Ectodermal cell (in vitro differentiated cells): ENCODE measurements around the gene PKP4.

Source experiments
- H3K27ac ChIP-seq: 2 replicates; pipeline ENCODE4 v1.7.0; 2013; ENCODE audit warnings: mild to moderate bottlenecking, low read depth, low read length; ENCODE audit not compliant: insufficient read depth, poor library complexity, severe bottlenecking
- H3K27me3 ChIP-seq: 2 replicates; pipeline ENCODE4 v1.7.0; 2013; ENCODE audit warnings: mild to moderate bottlenecking, low read length; ENCODE audit not compliant: insufficient read depth, control insufficient read depth, poor library complexity, severe bottlenecking
- H3K36me3 ChIP-seq: one replicate; pipeline ENCODE4 v1.7.0; 2013; ENCODE audit warnings: low read length; ENCODE audit not compliant: control insufficient read depth, insufficient read depth
- H3K4me1 ChIP-seq: one replicate; pipeline ENCODE4 v1.7.0; 2013; ENCODE audit warnings: low read length; ENCODE audit not compliant: control insufficient read depth, insufficient read depth
- H3K4me3 ChIP-seq: 2 replicates; pipeline ENCODE4 v1.7.0; 2013; ENCODE audit warnings: low read depth, low read length, control low read depth; ENCODE audit not compliant: insufficient read depth
- H3K9me3 ChIP-seq: 2 replicates; pipeline ENCODE4 v1.7.0; 2013; ENCODE audit warnings: mild to moderate bottlenecking, low read length, moderate library complexity; ENCODE audit not compliant: control insufficient read depth
- WGBS, 2 experiments: methylation state at CpG; one replicate each; pipeline ENCODE4 v1.1.7; 2013; ENCODE audit warnings: missing lambda C conversion rate in 2 of 2; 5-methylcytosine and 5-hydroxymethylcytosine counted together

The PKP4 gene

GRCh38 chr2:158667586-158667985 lies 210.8 kb downstream of the PKP4 start:
- WGBS, 2 experiments = 90 to 96% methylated on average over 4 of the region's 4 CpGs
- Histone ChIP-seq H3K4me1 (no peaks in the 10 kb centered on the region), H3K27me3 (no peaks in the 10 kb centered on the region), H3K36me3 (peaks cover 46% of the 10 kb centered on the region), H3K4me3 (no peak overlapping the region), H3K27ac (no peak overlapping the region), H3K9me3 (no peaks in the 10 kb centered on the region)

- WGBS, 2 experiments = 86 to 93% methylated on average over 5 of the region's 5 CpGs
- Histone ChIP-seq H3K9me3 (no peaks in the 10 kb centered on the region), H3K36me3 (peaks cover 44% of the 10 kb centered on the region), H3K27me3 (no peaks in the 10 kb centered on the region), H3K27ac (no peak overlapping the region), H3K4me1 (no peaks in the 10 kb centered on the region), H3K4me3 (no peak overlapping the region)
Measured at GRCh38 chr2:158668001-158668765, 211.4 kb downstream of the PKP4 start.

- WGBS, 2 experiments = 90 to 92% methylated on average over 3 of the region's 3 CpGs
- no peaks in the 10 kb centered on the region for H3K9me3 ChIP-seq
- no peaks in the 10 kb centered on the region for H3K4me1 ChIP-seq
- no peaks in the 10 kb centered on the region for H3K27me3 ChIP-seq
- H3K4me3 ChIP-seq = no peak overlapping the region
- no peak overlapping the region for H3K27ac ChIP-seq
- H3K36me3 ChIP-seq = peaks cover 53% of the 10 kb centered on the region
Measured at GRCh38 chr2:158670292-158670691, 213.5 kb downstream of the PKP4 start.

GRCh38 chr2:158671360-158672245 lies 214.9 kb downstream of the PKP4 start:
- 76 to 79% methylated on average over 19 of the region's 19 CpGs for WGBS, 2 experiments
- Histone ChIP-seq H3K27ac (no peak overlapping the region), H3K4me1 (no peaks in the 10 kb centered on the region), H3K27me3 (no peaks in the 10 kb centered on the region), H3K36me3 (peaks cover 53% of the 10 kb centered on the region), H3K9me3 (no peaks in the 10 kb centered on the region), H3K4me3 (no peak overlapping the region)

GRCh38 chr2:158676295-158676694 lies 219.5 kb downstream of the PKP4 start:
- H3K36me3 ChIP-seq = peaks cover 41% of the 10 kb centered on the region
- H3K27ac ChIP-seq = no peak overlapping the region
- 97% methylated on average over 3 of the region's 3 CpGs for WGBS, 2 experiments
- H3K27me3 ChIP-seq = no peaks in the 10 kb centered on the region
- no peaks in the 10 kb centered on the region for H3K9me3 ChIP-seq
- no peak overlapping the region for H3K4me3 ChIP-seq
- H3K4me1 ChIP-seq = no peaks in the 10 kb centered on the region

GRCh38 chr2:158676696-158677095 lies 219.9 kb downstream of the PKP4 start:
- peaks cover 41% of the 10 kb centered on the region for H3K36me3 ChIP-seq

GRCh38 chr2:158677542-158677941 lies 220.8 kb downstream of the PKP4 start:
- Histone ChIP-seq H3K27ac (no peak overlapping the region), H3K4me3 (no peak overlapping the region), H3K4me1 (no peaks in the 10 kb centered on the region), H3K27me3 (no peaks in the 10 kb centered on the region), H3K9me3 (no peaks in the 10 kb centered on the region), H3K36me3 (peaks cover 41% of the 10 kb centered on the region)
- 89 to 93% methylated on average over 4 of the region's 4 CpGs for WGBS, 2 experiments

More at GRCh38 chr2:158676696-158677095, 219.9 kb downstream of the PKP4 start:
- Histone ChIP-seq H3K4me3 (no peak overlapping the region), H3K27me3 (no peaks in the 10 kb centered on the region), H3K27ac (no peak overlapping the region), H3K4me1 (no peaks in the 10 kb centered on the region), H3K9me3 (no peaks in the 10 kb centered on the region)
- WGBS, 2 experiments = 95% methylated on average over 7 of the region's 7 CpGs

GRCh38 chr2:158681816-158682215 lies 225.1 kb downstream of the PKP4 start:
- H3K36me3 ChIP-seq = peaks cover 10% of the 10 kb centered on the region
- H3K27me3 ChIP-seq = no peaks in the 10 kb centered on the region
- H3K27ac ChIP-seq = no peak overlapping the region
- peaks cover 4% of the 10 kb centered on the region for H3K4me1 ChIP-seq
- no peaks in the 10 kb centered on the region for H3K9me3 ChIP-seq
- no peak overlapping the region for H3K4me3 ChIP-seq
- WGBS, 2 experiments = 50 to 80% methylated on average over 1 to 2 of the region's 2 CpGs

- WGBS, 2 experiments = 62 to 64% methylated on average over 3 of the region's 3 CpGs
- peaks cover 4% of the 10 kb centered on the region for H3K4me1 ChIP-seq
- H3K27me3 ChIP-seq = no peaks in the 10 kb centered on the region
- H3K4me3 ChIP-seq = no peak overlapping the region
- H3K9me3 ChIP-seq = no peaks in the 10 kb centered on the region
- H3K36me3 ChIP-seq = no peaks in the 10 kb centered on the region
- H3K27ac ChIP-seq = no peak overlapping the region
Measured at GRCh38 chr2:158685646-158686045, 228.9 kb downstream of the PKP4 start.

GRCh38 chr2:158686210-158686691 lies 229.5 kb downstream of the PKP4 start:
- Histone ChIP-seq H3K27me3 (no peaks in the 10 kb centered on the region), H3K4me3 (no peak overlapping the region), H3K27ac (no peak overlapping the region), H3K36me3 (no peaks in the 10 kb centered on the region), H3K9me3 (no peaks in the 10 kb centered on the region), H3K4me1 (peaks cover 4% of the 10 kb centered on the region)
- 80 to 82% methylated on average over 11 of the region's 11 CpGs for WGBS, 2 experiments
